ENCODE data around the gene EDAR.

Gene EDAR

DNA sequence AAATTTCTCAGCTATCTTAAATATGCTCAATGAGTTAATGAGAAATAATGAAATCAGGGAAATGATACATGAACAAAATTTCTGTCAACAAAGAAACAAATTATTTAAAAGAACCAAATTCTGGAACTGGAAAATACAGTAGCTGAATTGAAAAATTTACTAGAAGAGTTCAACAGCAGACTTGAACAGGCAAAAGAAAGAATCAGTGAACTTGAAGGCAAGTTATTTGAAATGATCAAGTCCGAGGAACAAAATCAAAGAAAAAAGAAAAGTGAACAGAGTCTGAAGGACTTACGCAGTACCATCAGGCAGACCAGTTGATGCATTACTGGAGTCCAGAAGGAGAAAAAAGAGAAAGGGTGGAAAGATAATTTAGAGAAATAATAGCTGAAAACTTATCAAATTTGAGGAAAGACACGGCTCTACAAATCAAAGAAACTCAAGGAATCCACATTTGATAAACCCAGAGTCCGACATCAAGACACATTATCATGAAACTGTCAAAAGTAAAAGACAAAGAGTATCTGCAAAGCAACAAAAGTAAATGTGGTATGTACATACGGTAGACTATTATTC, 118.9 kb downstream of the EDAR start:
- no peak for DNase-seq

- DNase-seq = no peak
These were observed 119.5 kb downstream of the EDAR start for GRCh38 chr2:108869542-108869941.

- DNase-seq = no peak
These were observed 120.1 kb downstream of the EDAR start for GRCh38 chr2:108868911-108869310.

- no peak for DNase-seq
These were observed 123.0 kb downstream of the EDAR start for GRCh38 chr2:108866041-108866440.

DNA sequence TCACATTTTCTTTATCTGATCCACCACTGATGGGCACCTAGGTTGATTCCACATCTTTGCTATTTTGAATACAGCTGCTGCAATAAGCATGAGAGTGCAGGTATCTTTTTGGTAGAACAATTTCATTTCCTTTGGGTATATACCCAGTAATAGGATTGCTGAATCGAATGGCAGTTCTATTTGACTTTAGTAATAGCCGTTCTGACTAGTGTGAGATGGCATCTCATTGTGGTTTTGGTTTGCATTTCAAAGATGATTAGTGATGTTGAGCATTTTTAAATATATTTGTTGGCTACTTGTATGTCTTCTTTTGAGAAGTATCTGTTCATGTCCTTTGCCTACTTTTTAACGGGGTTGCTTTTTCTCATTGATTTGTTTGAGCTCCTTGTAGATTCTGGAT, 130.1 kb downstream of the EDAR start:
- DNase-seq = no peak

DNA sequence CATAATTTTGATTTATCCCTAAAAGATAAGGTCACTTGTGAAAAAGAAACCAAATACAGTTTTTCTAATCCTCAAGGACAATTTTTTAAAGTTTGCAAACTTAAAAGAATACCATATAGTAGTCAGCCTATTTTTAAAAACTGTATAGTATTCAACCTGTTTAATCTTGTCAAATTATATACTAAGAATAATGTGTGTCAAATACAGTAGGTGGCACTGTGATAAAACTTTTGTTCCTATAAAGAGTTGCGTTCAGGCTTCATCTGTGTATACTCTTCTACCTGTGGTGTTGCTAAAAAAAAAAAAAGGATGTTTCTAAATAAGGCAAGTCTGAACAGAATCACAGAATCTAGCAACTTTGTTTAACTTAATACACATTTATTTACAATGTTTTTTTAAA, 133.8 kb downstream of the EDAR start:
- DNase-seq = no peak

- DNase-seq = no peak
These were observed 134.5 kb downstream of the EDAR start for GRCh38 chr2:108854484-108854883.

GRCh38 chr2:108853421-108853820, 135.6 kb downstream of the EDAR start:
- DNase-seq = no peak

GRCh38 chr2:108852375-108852774, 136.6 kb downstream of the EDAR start:
- DNase-seq = no peak

GRCh38 chr2:108847000-108847399, 142.0 kb downstream of the EDAR start:
- no peak for DNase-seq

DNA sequence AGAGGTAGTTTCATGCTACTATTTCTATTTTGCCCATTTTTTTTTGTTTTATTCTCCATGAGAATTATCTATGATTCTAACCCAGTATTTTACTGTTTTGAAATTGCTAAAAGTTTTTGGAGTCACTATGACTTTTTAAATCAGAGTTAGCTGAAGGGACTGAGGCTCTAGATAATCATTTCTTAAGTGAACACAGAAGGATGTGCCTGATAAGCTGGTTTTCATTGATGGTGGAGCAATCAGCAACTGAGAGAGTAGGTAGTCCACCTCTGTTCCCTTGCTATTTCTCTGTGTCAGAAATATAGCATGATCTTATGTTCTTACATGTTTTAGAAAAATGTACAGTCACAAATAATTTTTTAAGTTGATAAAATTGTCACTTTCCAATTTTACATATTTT, 143.1 kb downstream of the EDAR start:
- no peak for DNase-seq

Data from nucleus accumbens (tissue), 56 donors.